ENCODE measurements around the gene SEC14L2.

- TF ChIP-seq, protein P1, sequence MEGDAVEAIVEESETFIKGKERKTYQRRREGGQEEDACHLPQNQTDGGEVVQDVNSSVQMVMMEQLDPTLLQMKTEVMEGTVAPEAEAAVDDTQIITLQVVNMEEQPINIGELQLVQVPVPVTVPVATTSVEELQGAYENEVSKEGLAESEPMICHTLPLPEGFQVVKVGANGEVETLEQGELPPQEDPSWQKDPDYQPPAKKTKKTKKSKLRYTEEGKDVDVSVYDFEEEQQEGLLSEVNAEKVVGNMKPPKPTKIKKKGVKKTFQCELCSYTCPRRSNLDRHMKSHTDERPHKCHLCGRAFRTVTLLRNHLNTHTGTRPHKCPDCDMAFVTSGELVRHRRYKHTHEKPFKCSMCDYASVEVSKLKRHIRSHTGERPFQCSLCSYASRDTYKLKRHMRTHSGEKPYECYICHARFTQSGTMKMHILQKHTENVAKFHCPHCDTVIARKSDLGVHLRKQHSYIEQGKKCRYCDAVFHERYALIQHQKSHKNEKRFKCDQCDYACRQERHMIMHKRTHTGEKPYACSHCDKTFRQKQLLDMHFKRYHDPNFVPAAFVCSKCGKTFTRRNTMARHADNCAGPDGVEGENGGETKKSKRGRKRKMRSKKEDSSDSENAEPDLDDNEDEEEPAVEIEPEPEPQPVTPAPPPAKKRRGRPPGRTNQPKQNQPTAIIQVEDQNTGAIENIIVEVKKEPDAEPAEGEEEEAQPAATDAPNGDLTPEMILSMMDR (IDR thresholded peaks at IDR 0.05) = no peak
- TF ChIP-seq POLR2AphosphoS5 (IDR thresholded peaks at IDR 0.05) = no peak
- no peak for TF ChIP-seq POLR2A (IDR thresholded peaks at IDR 0.05)
Measured at GRCh38 chr22:30430933-30431332, 34.1 kb downstream of the SEC14L2 start.
